Epidermal melanocyte (primary cell): ENCODE data around the gene LGALS14.

Experiments
- DNase-seq: peaks from one replicate; pipeline ENCODE4 v3.0.0; 2011; ENCODE audit warnings: low spot score; ENCODE audit not compliant: insufficient read length

Gene LGALS14

GRCh38 chr19:39746836-39747529 is 42.7 kb downstream of the LGALS14 start:
- no peak for DNase-seq

GRCh38 chr19:39749981-39750380 is 45.7 kb downstream of the LGALS14 start:
- no peak for DNase-seq

DNA sequence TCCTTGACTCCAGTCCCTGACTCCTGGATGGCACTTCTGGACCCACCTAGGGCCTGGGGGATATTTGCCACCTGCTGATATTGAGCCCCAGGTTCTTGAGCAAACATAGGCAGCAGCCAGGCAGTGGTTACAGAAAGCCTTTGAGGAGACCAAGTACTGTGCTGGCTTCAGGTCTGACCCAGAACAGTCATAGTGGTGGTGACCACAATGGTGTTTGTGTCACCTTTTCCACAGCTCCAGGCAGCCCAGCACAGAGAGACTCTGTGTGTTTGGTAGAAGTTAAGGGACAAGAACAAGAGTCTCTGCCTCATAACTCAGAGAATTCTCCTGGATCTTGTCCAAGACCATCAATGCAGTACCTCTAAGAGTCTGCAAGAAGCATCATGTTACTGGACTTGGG is 48.1 kb downstream of the LGALS14 start:
- DNase-seq, result no peak

- DNase-seq, result no peak
Measured at GRCh38 chr19:39752795-39753194, 48.5 kb downstream of the LGALS14 start.

DNA sequence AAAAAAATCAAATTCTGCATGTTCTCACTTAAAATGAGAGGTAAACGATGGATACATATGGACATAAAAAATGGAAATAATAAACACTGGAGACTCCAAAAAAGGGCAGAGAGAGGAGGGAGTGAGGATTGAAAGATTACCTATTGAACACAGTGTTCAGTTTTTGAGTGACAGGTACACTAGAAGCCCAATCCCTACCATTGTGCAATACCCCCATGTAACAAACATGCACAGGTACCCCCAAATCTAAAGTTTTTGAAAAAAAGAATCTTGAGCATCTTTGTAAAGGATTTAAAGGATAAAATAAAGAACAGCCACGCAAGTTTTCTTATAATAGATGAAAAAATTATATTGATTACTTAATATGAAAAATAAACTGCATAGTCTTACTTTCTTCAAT is 50.3 kb downstream of the LGALS14 start:
- no peak for DNase-seq

- DNase-seq, result no peak
Measured at GRCh38 chr19:39754971-39755370, 50.7 kb downstream of the LGALS14 start.
